HEK293T (cell line): Measurements from ENCODE around the gene SBNO2.

Experiments
- ARNT ChIP-seq: fragments of 450-650 bp; IDR thresholded peaks from 2 replicates; pipeline ENCODE4 v1.6.1; 2017; ENCODE audit warnings: mild to moderate bottlenecking
- BHLHE40 ChIP-seq: fragments of 450-650 bp; IDR thresholded peaks from 2 replicates; pipeline ENCODE4 v1.6.1; 2016; ENCODE audit warnings: mild to moderate bottlenecking, moderate library complexity, borderline replicate concordance
- CTBP1 ChIP-seq: fragments of 450-650 bp; IDR thresholded peaks from 2 replicates; pipeline ENCODE4 v1.6.1; 2016; ENCODE audit warnings: borderline replicate concordance
- ELF4 ChIP-seq: fragments of 450-650 bp; IDR thresholded peaks from 2 replicates; pipeline ENCODE4 v1.6.1; 2017; ENCODE audit warnings: antibody characterized with exemption
- FOXA1 ChIP-seq: fragments of 450-650 bp; IDR thresholded peaks from 2 replicates; pipeline ENCODE4 v1.6.1; 2016; ENCODE audit warnings: mild to moderate bottlenecking
- FOXK2 ChIP-seq: fragments of 450-650 bp; IDR thresholded peaks from 2 replicates; pipeline ENCODE4 v1.6.1; 2016; ENCODE audit warnings: mild to moderate bottlenecking
- FOXM1 ChIP-seq: fragments of 450-650 bp; IDR thresholded peaks from 2 replicates; pipeline ENCODE4 v1.6.1; 2017; ENCODE audit warnings: mild to moderate bottlenecking, borderline replicate concordance
- L3MBTL2 ChIP-seq: fragments of 450-650 bp; conservative IDR thresholded peaks from 2 replicates; pipeline ENCODE4 v1.6.1; 2016; ENCODE audit warnings: mild to moderate bottlenecking
- NFRKB ChIP-seq: fragments of 450-650 bp; IDR thresholded peaks from 2 replicates; pipeline ENCODE4 v1.6.1; 2016; ENCODE audit warnings: mild to moderate bottlenecking, moderate library complexity
- PKNOX1 ChIP-seq: fragments of 450-650 bp; IDR thresholded peaks from 2 replicates; pipeline ENCODE4 v1.6.1; 2016
- SP1 ChIP-seq: fragments of 450-650 bp; IDR thresholded peaks from 2 replicates; pipeline ENCODE4 v1.6.1; 2017
- SUZ12 ChIP-seq: fragments of 450-650 bp; IDR thresholded peaks from 2 replicates; pipeline ENCODE4 v1.6.1; 2016; ENCODE audit warnings: mild to moderate bottlenecking

DNA sequence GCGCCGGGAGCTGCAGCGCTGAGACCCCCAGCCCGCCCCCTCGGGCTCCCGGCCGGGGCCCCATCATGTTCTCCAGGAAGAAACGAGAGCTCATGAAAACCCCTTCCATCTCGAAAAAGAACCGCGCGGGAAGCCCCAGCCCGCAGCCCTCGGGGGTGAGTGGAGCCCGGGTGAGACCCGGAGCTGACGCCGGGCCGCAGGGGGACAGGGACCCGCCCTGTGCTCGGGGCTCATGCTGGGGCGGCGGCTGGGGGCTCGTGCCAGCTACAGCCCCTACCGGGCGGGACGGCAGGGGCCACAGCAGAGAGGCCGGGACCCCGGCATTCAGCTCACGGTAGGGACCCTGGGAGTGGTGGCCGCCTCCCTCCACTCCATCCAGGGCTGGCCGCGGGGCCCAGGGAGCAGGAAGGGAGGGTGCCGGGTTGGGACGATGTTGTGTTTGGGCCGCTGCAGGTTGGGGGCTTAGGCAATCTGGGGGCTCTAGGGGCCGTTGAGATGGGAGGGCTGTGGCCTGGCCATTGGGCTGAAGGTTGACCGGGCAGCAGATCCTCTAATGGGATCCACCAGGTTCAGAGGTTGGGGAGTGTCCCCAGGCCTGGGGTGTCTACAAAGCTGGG is 106.6 kb downstream of the SBNO2 start:
- no peak for TF ChIP-seq SP1
- no peak for TF ChIP-seq FOXM1
- no peak for TF ChIP-seq NFRKB
- TF ChIP-seq FOXA1 = no peak
- no peak for TF ChIP-seq ARNT
- no peak for TF ChIP-seq L3MBTL2
- TF ChIP-seq FOXK2 = no peak
- no peak for TF ChIP-seq CTBP1
- TF ChIP-seq SUZ12 = no peak
- TF ChIP-seq ELF4 = no peak
- no peak for TF ChIP-seq PKNOX1
- TF ChIP-seq BHLHE40 = no peak
